HepG2 (cell line): Measurements from ENCODE around the gene GRB7. TPM values are rescaled to one million over a fixed set of nuclear protein-coding genes. Genes with fewer than 3 reads are reported as not detected.

Source experiments
- ATF4 ChIP-seq, 2 experiments: fragments of 450-650 bp in 1 of 2; sonication (generic) in 1 of 2; formaldehyde crosslinking; IDR thresholded peaks; 2 replicates each; pipeline versions ENCODE4 v1.5.0 to v1.8.0; 2020 to 2022; ENCODE audit warnings: mild to moderate bottlenecking in 1 of 2, missing genetic modification reagents in 1 of 2
- ELF3 ChIP-seq: IDR thresholded peaks from 2 replicates; pipeline ENCODE4 v1.6.1; 2016; ENCODE audit warnings: missing genetic modification reagents, missing compliant biosample characterization
- FOXP1 ChIP-seq, 2 experiments: fragments of 450-650 bp in 1 of 2; IDR thresholded peaks; 2 replicates each; pipeline ENCODE4 v1.6.1; 2017 to 2018; ENCODE audit warnings: antibody characterized with exemption in 1 of 2
- MTF1 ChIP-seq: sonication (generic); formaldehyde crosslinking; IDR thresholded peaks from 2 replicates; pipeline ENCODE4 v1.5.0; 2020; ENCODE audit warnings: missing genetic modification reagents
- NR2F6 ChIP-seq, 2 experiments: IDR thresholded peaks; 2 replicates each; pipeline ENCODE4 v1.6.1; 2016; ENCODE audit warnings: antibody characterized with exemption in 1 of 2, mild to moderate bottlenecking in 1 of 2
- SIN3B ChIP-seq: fragments of 150-350 bp; IDR thresholded peaks from 2 replicates; pipeline ENCODE4 v1.6.1; 2014; ENCODE audit warnings: low read length
- SKIL ChIP-seq: sonication (generic); formaldehyde crosslinking; IDR thresholded peaks from 2 replicates; pipeline ENCODE4 v1.8.0; 2022; ENCODE audit warnings: missing genetic modification reagents, mild to moderate bottlenecking, moderate library complexity, borderline replicate concordance
- TMF1 ChIP-seq: sonication (generic); formaldehyde crosslinking; IDR thresholded peaks from 2 replicates; pipeline ENCODE4 v1.8.1; 2022; ENCODE audit warnings: low read depth, missing genetic modification reagents
- ZNF44 ChIP-seq: sonication (generic); formaldehyde crosslinking; IDR thresholded peaks from 2 replicates; pipeline ENCODE4 v1.5.1; 2020; ENCODE audit warnings: mild to moderate bottlenecking, missing genetic modification reagents
- ZNF768 ChIP-seq: sonication (generic); formaldehyde crosslinking; IDR thresholded peaks from 2 replicates; pipeline ENCODE4 v1.4.0; 2020; ENCODE audit warnings: missing genetic modification reagents
- ZZZ3 ChIP-seq: sonication (generic); formaldehyde crosslinking; IDR thresholded peaks from 2 replicates; pipeline ENCODE4 v1.4.0; 2020; ENCODE audit warnings: missing genetic modification reagents, mild to moderate bottlenecking, borderline replicate concordance
- polyA plus RNA-seq, 8 experiments: library from polyadenylated mRNA; depleted of rRNA in 3 of 8; stranded (reverse) in 7 of 8; unstranded in 1 of 8; fragments of >200 nt; fragmentation: Illumina TruSeq in 4 of 8; extraction: Trizol in 4 of 8; gene quantifications; 2 replicates each; pipeline versions ENCODE4 v1.2.1 to v1.2.3, GENCODE V29; 2011 to 2016; ENCODE audit warnings: low read depth in 4 of 8, missing spikeins in 1 of 8, mixed read lengths in 1 of 8; ENCODE audit not compliant: insufficient read depth in 1 of 8
- total RNA-seq, 5 experiments: library from RNA; depleted of rRNA; stranded (reverse); fragments of >200 nt; fragmentation: Illumina TruSeq; extraction: Trizol; gene quantifications; 2 replicates each; pipeline ENCODE4 v1.2.3, GENCODE V29; 2016; ENCODE audit warnings: low read depth in 1 of 5
- TF ChIP-seq, protein P1 (sequence below): sonication (generic); formaldehyde crosslinking; IDR thresholded peaks from 2 replicates; pipeline ENCODE4 v1.5.1; 2020; ENCODE audit warnings: mild to moderate bottlenecking, missing genetic modification reagents, moderate library complexity
- TF ChIP-seq, protein P2 (sequence below): sonication (generic); formaldehyde crosslinking; IDR thresholded peaks from 2 replicates; pipeline ENCODE4 v1.8.0; 2022; ENCODE audit warnings: mild to moderate bottlenecking, missing genetic modification reagents
- TF ChIP-seq, protein P3 (sequence below): sonication (generic); formaldehyde crosslinking; IDR thresholded peaks from 2 replicates; pipeline ENCODE4 v1.5.0; 2020; ENCODE audit warnings: mild to moderate bottlenecking, missing genetic modification reagents, borderline replicate concordance
- TF ChIP-seq, protein P4 (sequence below): sonication (generic); formaldehyde crosslinking; IDR thresholded peaks from 2 replicates; pipeline ENCODE4 v1.4.0; 2020; ENCODE audit warnings: missing genetic modification reagents

GRB7 gene
- total and polyA plus RNA-seq, 2 of the 13 experiments (the other 11 are each of a cell fraction or from before 2014, with no cell fraction given), result 60.2 to 77.7 TPM

GRCh38 chr17:39738983-39739884, 1.5 kb downstream of the GRB7 start (continued):
- TF ChIP-seq SKIL, result peak; percentile 63; the same call in 1 of the 2 replicates
- TF ChIP-seq, protein P1, sequence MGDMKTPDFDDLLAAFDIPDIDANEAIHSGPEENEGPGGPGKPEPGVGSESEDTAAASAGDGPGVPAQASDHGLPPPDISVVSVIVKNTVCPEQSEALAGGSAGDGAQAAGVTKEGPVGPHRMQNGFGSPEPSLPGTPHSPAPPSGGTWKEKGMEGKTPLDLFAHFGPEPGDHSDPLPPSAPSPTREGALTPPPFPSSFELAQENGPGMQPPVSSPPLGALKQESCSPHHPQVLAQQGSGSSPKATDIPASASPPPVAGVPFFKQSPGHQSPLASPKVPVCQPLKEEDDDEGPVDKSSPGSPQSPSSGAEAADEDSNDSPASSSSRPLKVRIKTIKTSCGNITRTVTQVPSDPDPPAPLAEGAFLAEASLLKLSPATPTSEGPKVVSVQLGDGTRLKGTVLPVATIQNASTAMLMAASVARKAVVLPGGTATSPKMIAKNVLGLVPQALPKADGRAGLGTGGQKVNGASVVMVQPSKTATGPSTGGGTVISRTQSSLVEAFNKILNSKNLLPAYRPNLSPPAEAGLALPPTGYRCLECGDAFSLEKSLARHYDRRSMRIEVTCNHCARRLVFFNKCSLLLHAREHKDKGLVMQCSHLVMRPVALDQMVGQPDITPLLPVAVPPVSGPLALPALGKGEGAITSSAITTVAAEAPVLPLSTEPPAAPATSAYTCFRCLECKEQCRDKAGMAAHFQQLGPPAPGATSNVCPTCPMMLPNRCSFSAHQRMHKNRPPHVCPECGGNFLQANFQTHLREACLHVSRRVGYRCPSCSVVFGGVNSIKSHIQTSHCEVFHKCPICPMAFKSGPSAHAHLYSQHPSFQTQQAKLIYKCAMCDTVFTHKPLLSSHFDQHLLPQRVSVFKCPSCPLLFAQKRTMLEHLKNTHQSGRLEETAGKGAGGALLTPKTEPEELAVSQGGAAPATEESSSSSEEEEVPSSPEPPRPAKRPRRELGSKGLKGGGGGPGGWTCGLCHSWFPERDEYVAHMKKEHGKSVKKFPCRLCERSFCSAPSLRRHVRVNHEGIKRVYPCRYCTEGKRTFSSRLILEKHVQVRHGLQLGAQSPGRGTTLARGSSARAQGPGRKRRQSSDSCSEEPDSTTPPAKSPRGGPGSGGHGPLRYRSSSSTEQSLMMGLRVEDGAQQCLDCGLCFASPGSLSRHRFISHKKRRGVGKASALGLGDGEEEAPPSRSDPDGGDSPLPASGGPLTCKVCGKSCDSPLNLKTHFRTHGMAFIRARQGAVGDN (CRISPR knock-in tag), result peak; percentile 87
- TF ChIP-seq, protein P2, sequence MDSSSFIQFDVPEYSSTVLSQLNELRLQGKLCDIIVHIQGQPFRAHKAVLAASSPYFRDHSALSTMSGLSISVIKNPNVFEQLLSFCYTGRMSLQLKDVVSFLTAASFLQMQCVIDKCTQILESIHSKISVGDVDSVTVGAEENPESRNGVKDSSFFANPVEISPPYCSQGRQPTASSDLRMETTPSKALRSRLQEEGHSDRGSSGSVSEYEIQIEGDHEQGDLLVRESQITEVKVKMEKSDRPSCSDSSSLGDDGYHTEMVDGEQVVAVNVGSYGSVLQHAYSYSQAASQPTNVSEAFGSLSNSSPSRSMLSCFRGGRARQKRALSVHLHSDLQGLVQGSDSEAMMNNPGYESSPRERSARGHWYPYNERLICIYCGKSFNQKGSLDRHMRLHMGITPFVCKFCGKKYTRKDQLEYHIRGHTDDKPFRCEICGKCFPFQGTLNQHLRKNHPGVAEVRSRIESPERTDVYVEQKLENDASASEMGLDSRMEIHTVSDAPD, result no peak
- TF ChIP-seq ZNF44 (CRISPR knock-in tag), result peak; percentile 45; the same call in 1 of the 2 replicates
- no peak; the same call in 1 of the 2 replicates for TF ChIP-seq NR2F6 (IDR thresholded peaks at IDR 0.05)
- TF ChIP-seq NR2F6 (CRISPR knock-in tag; IDR thresholded peaks at IDR 0.05), result peak; percentile 77; the same call in 1 of the 2 replicates
- TF ChIP-seq, protein P3, sequence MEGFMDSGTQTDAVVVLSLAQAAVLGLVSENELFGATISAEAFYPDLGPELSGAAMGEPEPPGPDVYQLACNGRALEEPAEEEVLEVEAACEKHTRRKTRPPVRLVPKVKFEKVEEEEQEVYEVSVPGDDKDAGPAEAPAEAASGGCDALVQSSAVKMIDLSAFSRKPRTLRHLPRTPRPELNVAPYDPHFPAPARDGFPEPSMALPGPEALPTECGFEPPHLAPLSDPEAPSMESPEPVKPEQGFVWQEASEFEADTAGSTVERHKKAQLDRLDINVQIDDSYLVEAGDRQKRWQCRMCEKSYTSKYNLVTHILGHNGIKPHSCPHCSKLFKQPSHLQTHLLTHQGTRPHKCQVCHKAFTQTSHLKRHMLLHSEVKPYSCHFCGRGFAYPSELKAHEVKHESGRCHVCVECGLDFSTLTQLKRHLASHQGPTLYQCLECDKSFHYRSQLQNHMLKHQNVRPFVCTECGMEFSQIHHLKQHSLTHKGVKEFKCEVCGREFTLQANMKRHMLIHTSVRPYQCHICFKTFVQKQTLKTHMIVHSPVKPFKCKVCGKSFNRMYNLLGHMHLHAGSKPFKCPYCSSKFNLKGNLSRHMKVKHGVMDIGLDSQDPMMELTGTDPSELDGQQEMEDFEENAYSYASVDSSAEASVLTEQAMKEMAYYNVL (CRISPR knock-in tag), result peak; percentile 53; the same call in 1 of the 2 replicates
- peak; percentile 88 for TF ChIP-seq ELF3 (CRISPR knock-in tag)
- TF ChIP-seq SIN3B, result no peak
- TF ChIP-seq TMF1 (CRISPR knock-in tag), result no peak
- no peak for TF ChIP-seq ZZZ3
- no peak for TF ChIP-seq FOXP1 (IDR thresholded peaks at IDR 0.05)
- TF ChIP-seq FOXP1 (CRISPR knock-in tag; IDR thresholded peaks at IDR 0.05), result peak; percentile 96
- no peak for TF ChIP-seq MTF1 (CRISPR knock-in tag)
- peak; percentile 57; the same call in 1 of the 2 replicates for TF ChIP-seq ZNF768 (CRISPR knock-in tag)
- TF ChIP-seq, protein P4, sequence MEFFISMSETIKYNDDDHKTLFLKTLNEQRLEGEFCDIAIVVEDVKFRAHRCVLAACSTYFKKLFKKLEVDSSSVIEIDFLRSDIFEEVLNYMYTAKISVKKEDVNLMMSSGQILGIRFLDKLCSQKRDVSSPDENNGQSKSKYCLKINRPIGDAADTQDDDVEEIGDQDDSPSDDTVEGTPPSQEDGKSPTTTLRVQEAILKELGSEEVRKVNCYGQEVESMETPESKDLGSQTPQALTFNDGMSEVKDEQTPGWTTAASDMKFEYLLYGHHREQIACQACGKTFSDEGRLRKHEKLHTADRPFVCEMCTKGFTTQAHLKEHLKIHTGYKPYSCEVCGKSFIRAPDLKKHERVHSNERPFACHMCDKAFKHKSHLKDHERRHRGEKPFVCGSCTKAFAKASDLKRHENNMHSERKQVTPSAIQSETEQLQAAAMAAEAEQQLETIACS, result no peak
- no peak for TF ChIP-seq ATF4 (CRISPR knock-in tag; IDR thresholded peaks at IDR 0.05)
